Calu3 (cell line): ENCODE measurements around the gene OTOGL. TPM values are rescaled to one million over a fixed set of nuclear protein-coding genes. Genes with fewer than 3 reads are reported as not detected.

Experiments
- BruUV-seq: library from RNA; stranded (reverse); fragments of 400-500 nt; replicated peaks from 2 replicates; lab custom pipeline; 2021; lab: Mats Ljungman, UMichigan
- CTCF ChIA-PET: fragments of 300-600 bp; sonication (Branson Sonifier 250); formaldehyde crosslinking; loops from one replicate; lab custom pipeline; 2022; ENCODE audit warnings: antibody characterized with exemption; lab: Charles Lee
- DNase-seq: peaks from one replicate; pipeline ENCODE4 v3.0.0; 2022
- H3K27ac Mint-ChIP-seq: one replicate; pipeline ENCODE4 v1.8.0; 2022; ENCODE audit warnings: mixed read lengths; ENCODE audit not compliant: unreplicated experiment
- H3K27me3 Mint-ChIP-seq: one replicate; pipeline ENCODE4 v1.8.0; 2022; ENCODE audit warnings: mixed read lengths; ENCODE audit not compliant: unreplicated experiment
- H3K36me3 Mint-ChIP-seq: one replicate; pipeline ENCODE4 v1.8.0; 2022; ENCODE audit warnings: mild to moderate bottlenecking, moderate library complexity, mixed read lengths; ENCODE audit not compliant: insufficient read depth, unreplicated experiment
- H3K4me1 Mint-ChIP-seq: one replicate; pipeline ENCODE4 v1.8.0; 2022; ENCODE audit warnings: mild to moderate bottlenecking, low read depth, mixed read lengths; ENCODE audit not compliant: unreplicated experiment
- H3K4me3 Mint-ChIP-seq: one replicate; pipeline ENCODE4 v1.8.0; 2022; ENCODE audit warnings: mild to moderate bottlenecking, low read depth, moderate library complexity, mixed read lengths; ENCODE audit not compliant: unreplicated experiment
- H3K9me3 Mint-ChIP-seq: one replicate; pipeline ENCODE4 v1.8.0; 2022; ENCODE audit warnings: low read depth, mixed read lengths; ENCODE audit not compliant: unreplicated experiment
- CTCF ChIP-seq: fragments of 200-600 bp; IDR thresholded peaks from one replicate; pipeline ENCODE4 v1.8.0; 2022; ENCODE audit warnings: antibody characterized with exemption; ENCODE audit not compliant: unreplicated experiment
- intact Hi-C: fragments of 100-400 bp; cut with micrococcal nuclease; formaldehyde crosslinking; loops from one replicate; pipeline ENCODE4 v1.10.0; 2022; ENCODE audit not compliant: unreplicated experiment
- total RNA-seq: library from RNA; stranded (reverse); gene quantifications from 2 replicates; pipeline ENCODE4 v1.2.3, GENCODE V29; 2022

The OTOGL gene
- total RNA-seq, 1 experiment from 2014 or later, result 0.09 TPM

GRCh38 chr12:80193865-80194264 is 94.5 kb downstream of the OTOGL start:
- BruUV-seq, result no TSS peak
- no peak for TF ChIP-seq CTCF
- Mint-ChIP-seq H3K4me3 (no peak overlapping the region), H3K4me1 (no peaks in the 10 kb centered on the region), H3K27ac (no peak overlapping the region), H3K27me3 (no peaks in the 10 kb centered on the region), H3K9me3 (no peaks in the 10 kb centered on the region), H3K36me3 (no peaks in the 10 kb centered on the region)
- DNase-seq, result no peak
- CTCF ChIA-PET, result interaction anchor here (0.6 to 1.3 kb wide), 2 partner anchors 32 to 76 kb away, joined by 3 to 4 read pairs; no protein-coding TSS in a partner anchor
- intact Hi-C loops, result loop anchor here (10.0 kb wide), 1 partner anchor 211 kb away; no protein-coding TSS in a partner anchor

- H3K27me3 Mint-ChIP-seq, result no peaks in the 10 kb centered on the region
- no peak overlapping the region for H3K4me3 Mint-ChIP-seq
- no peak overlapping the region for H3K27ac Mint-ChIP-seq
- no peaks in the 10 kb centered on the region for H3K36me3 Mint-ChIP-seq
- CTCF ChIA-PET, result interaction anchor here (0.7 to 1.6 kb wide), 6 partner anchors 8 to 1063 kb away, joined by 3 to 38 read pairs (median 4); no protein-coding TSS in a partner anchor
- peak; percentile 51 for TF ChIP-seq CTCF
- DNase-seq, result peak; percentile 48
- intact Hi-C loops, result loop anchor here (1.0 to 10.0 kb wide), 3 partner anchors 74 to 1062 kb away; no protein-coding TSS in a partner anchor
- H3K4me1 Mint-ChIP-seq, result no peaks in the 10 kb centered on the region
- no peaks in the 10 kb centered on the region for H3K9me3 Mint-ChIP-seq
- BruUV-seq, result no TSS peak
Measured at GRCh38 chr12:80195074-80195726, 95.9 kb downstream of the OTOGL start.

- Mint-ChIP-seq H3K9me3 (no peaks in the 10 kb centered on the region), H3K27ac (no peak overlapping the region), H3K27me3 (no peaks in the 10 kb centered on the region), H3K4me1 (no peaks in the 10 kb centered on the region), H3K4me3 (no peak overlapping the region), H3K36me3 (no peaks in the 10 kb centered on the region)
- BruUV-seq, result no TSS peak
- CTCF ChIA-PET, result interaction anchor here (1.2 to 1.6 kb wide), 4 partner anchors 8 to 74 kb away, joined by 3 to 38 read pairs (median 4); no protein-coding TSS in a partner anchor
- TF ChIP-seq CTCF, result no peak
- intact Hi-C loops, result loop anchor here (1.0 to 10.0 kb wide), 3 partner anchors 74 to 1062 kb away; no protein-coding TSS in a partner anchor
- DNase-seq, result no peak
Measured at GRCh38 chr12:80195737-80196136, 96.4 kb downstream of the OTOGL start.

GRCh38 chr12:80196419-80196818 is 97.1 kb downstream of the OTOGL start:
- H3K4me1 Mint-ChIP-seq, result no peaks in the 10 kb centered on the region
- intact Hi-C loops, result loop anchor here (5.0 to 10.0 kb wide), 2 partner anchors 208 to 1061 kb away; no protein-coding TSS in a partner anchor
- no peak for TF ChIP-seq CTCF
- no peak overlapping the region for H3K27ac Mint-ChIP-seq
- H3K4me3 Mint-ChIP-seq, result no peak overlapping the region
- H3K36me3 Mint-ChIP-seq, result no peaks in the 10 kb centered on the region
- DNase-seq, result no peak
- CTCF ChIA-PET, result no interaction called here
- H3K9me3 Mint-ChIP-seq, result no peaks in the 10 kb centered on the region
- H3K27me3 Mint-ChIP-seq, result no peaks in the 10 kb centered on the region
- BruUV-seq, result no TSS peak
